Activated T-helper 1 cell treated with anti-CD3 and anti-CD28 coated beads, Interleukin-12 subunit alpha, Interleukin-12 subunit beta, Interleukin-2, Interleukin-4 antibody, amounts not matched to agents 30 ng/mL and 10 ng/mL and 1 ng/mL, durations not matched to agents 14 hours and 24 hours and 36 hours (primary cell): ENCODE data around the gene TEX26. TPM values are rescaled to one million over a fixed set of nuclear protein-coding genes. Genes with fewer than 3 reads are reported as not detected.

Source experiments
- DNase-seq: peaks from one replicate; pipeline ENCODE4 v3.0.0; 2021; ENCODE audit warnings: low spot score
- H3K27ac Mint-ChIP-seq: one replicate; pipeline ENCODE4 v1.8.0; 2021; ENCODE audit warnings: mild to moderate bottlenecking, mixed read lengths
- H3K27me3 Mint-ChIP-seq: one replicate; pipeline ENCODE4 v1.8.0; 2022; ENCODE audit warnings: mild to moderate bottlenecking, moderate library complexity, mixed read lengths; ENCODE audit not compliant: insufficient read depth
- H3K36me3 Mint-ChIP-seq: one replicate; pipeline ENCODE4 v1.8.0; 2021; ENCODE audit warnings: low read depth, mixed read lengths
- H3K4me1 Mint-ChIP-seq: one replicate; pipeline ENCODE4 v1.8.0; 2021; ENCODE audit warnings: low read depth, mixed read lengths
- H3K4me3 Mint-ChIP-seq: one replicate; pipeline ENCODE4 v1.8.0; 2021; ENCODE audit warnings: mild to moderate bottlenecking, moderate library complexity, mixed read lengths
- H3K9me3 Mint-ChIP-seq: one replicate; pipeline ENCODE4 v1.8.0; 2021; ENCODE audit warnings: mixed read lengths
- intact Hi-C: fragments of 100-400 bp; cut with micrococcal nuclease; formaldehyde crosslinking; loops from one replicate; pipeline ENCODE4 v1.15.1; 2024
- total RNA-seq: library from RNA; stranded (reverse); gene quantifications from 2 replicates; pipeline ENCODE4 v1.2.3, GENCODE V29; 2022

Gene TEX26
- not detected in 2 replicates for total RNA-seq

GRCh38 chr13:30932481-30933353, at the start of gene TEX26:
TSS of gene TEX26 (plus strand) at chr13:30932656. CDS start at chr13:30932716, 60 bp downstream.
- intact Hi-C loops: no loop called here
- Mint-ChIP-seq H3K9me3 (no peaks in the 10 kb centered on the region), H3K27me3 (peaks cover 38% of the 10 kb centered on the region), H3K36me3 (no peaks in the 10 kb centered on the region), H3K4me3 (no peak within 1 kb of the TSS), H3K27ac (no peak within 1 kb of the TSS), H3K4me1 (no peaks in the 10 kb centered on the region)
- DNase-seq: no peak

- H3K4me3 Mint-ChIP-seq: no peak overlapping the region
- intact Hi-C loops: no loop called here
- H3K27me3 Mint-ChIP-seq: peaks cover 19% of the 10 kb centered on the region
- H3K27ac Mint-ChIP-seq: no peak overlapping the region
- no peak for DNase-seq
- peaks cover 13% of the 10 kb centered on the region for H3K4me1 Mint-ChIP-seq
- H3K36me3 Mint-ChIP-seq: no peaks in the 10 kb centered on the region
- no peaks in the 10 kb centered on the region for H3K9me3 Mint-ChIP-seq
Measured at GRCh38 chr13:30882996-30883766, 49.3 kb upstream of the TEX26 start.

GRCh38 chr13:30884543-30884942, 47.9 kb upstream of the TEX26 start:
- H3K27me3 Mint-ChIP-seq: peaks cover 17% of the 10 kb centered on the region

DNA sequence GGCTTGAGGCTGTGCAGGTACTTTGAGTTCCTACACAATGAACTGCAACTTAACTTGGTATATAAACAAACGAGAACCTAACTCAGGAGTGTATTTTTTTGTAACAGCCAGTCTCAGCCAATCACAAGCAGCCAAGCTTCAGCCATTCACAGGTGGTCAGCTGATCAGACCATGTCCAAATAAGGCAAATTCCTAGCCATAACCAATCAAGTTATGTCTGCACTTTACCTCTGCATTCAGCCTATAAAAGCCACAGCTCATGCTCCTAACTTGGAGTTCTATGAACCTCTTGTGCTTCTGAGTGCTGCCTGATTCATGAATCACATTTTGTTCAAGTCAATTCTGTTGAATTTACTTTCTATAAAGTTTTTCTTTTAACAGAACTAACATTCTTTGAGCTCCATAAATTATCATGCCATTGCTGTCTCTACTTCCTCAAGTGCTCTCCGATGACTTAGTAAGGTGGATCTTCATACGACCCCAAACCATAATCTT, 43.2 kb upstream of the TEX26 start:
- Mint-ChIP-seq H3K9me3 (no peaks in the 10 kb centered on the region), H3K27ac (no peak overlapping the region), H3K27me3 (peaks cover 16% of the 10 kb centered on the region), H3K4me1 (peaks cover 11% of the 10 kb centered on the region), H3K36me3 (no peaks in the 10 kb centered on the region), H3K4me3 (no peak overlapping the region)
- intact Hi-C loops: loop anchor here (5.0 kb wide), 1 partner anchor 158 kb away; no protein-coding TSS in a partner anchor
- no peak for DNase-seq

More at GRCh38 chr13:30884543-30884942, 47.9 kb upstream of the TEX26 start:
- DNase-seq: no peak
- Mint-ChIP-seq H3K4me1 (peaks cover 13% of the 10 kb centered on the region), H3K9me3 (no peaks in the 10 kb centered on the region), H3K36me3 (no peaks in the 10 kb centered on the region), H3K4me3 (no peak overlapping the region), H3K27ac (no peak overlapping the region)
- intact Hi-C loops: no loop called here

DNA sequence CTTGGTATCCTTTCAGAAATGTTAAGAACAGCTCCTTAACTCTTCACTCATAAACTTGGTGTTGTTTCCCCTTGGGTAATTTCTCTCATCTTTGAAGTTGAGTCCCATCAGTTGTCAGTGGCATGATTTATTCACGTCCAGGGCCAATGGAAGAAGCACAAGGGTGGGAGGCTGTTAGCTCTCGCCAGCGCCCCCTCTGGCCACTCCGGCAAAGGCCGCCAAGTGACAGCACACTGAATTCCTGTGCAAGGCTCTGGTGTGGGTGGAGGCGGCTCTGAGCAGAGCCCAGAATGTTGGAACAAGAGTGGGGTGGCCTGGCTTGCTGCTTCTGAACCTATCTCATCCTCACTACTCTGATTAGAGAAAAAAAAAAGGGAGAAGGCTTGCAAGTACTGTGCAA, 39.5 kb upstream of the TEX26 start:
- no peak overlapping the region for H3K4me3 Mint-ChIP-seq
- H3K27me3 Mint-ChIP-seq: peaks cover 21% of the 10 kb centered on the region
- DNase-seq: no peak
- no peaks in the 10 kb centered on the region for H3K9me3 Mint-ChIP-seq
- H3K27ac Mint-ChIP-seq: no peak overlapping the region
- H3K36me3 Mint-ChIP-seq: no peaks in the 10 kb centered on the region
- no peaks in the 10 kb centered on the region for H3K4me1 Mint-ChIP-seq
- intact Hi-C loops: no loop called here

DNA sequence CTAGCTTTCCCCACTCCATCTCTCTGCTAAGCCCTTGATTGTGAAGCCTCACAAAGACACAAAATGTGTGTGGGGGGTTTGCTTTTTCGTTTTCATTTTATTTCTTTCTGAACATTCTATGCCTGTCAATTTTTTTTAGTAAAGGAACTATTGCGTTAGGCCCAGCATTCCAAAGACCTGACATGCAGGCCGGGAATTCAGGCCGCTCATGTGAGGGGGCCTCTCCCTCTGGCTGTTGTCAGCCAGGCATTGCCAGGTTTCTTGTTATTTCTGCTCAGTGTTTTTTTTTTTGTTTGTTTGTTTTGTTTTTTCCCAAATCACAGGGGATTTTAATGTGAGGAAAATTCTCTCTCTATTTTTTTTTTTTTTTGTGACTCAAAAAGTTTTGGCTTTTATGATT, 36.7 kb upstream of the TEX26 start:
- Mint-ChIP-seq H3K27me3 (peaks cover 22% of the 10 kb centered on the region), H3K9me3 (no peaks in the 10 kb centered on the region), H3K36me3 (no peaks in the 10 kb centered on the region), H3K4me3 (no peak overlapping the region), H3K4me1 (peaks cover 15% of the 10 kb centered on the region), H3K27ac (no peak overlapping the region)
- no peak for DNase-seq
- intact Hi-C loops: no loop called here

GRCh38 chr13:30898070-30898469, 34.4 kb upstream of the TEX26 start:
- DNase-seq: no peak
- Mint-ChIP-seq H3K4me1 (peaks cover 15% of the 10 kb centered on the region), H3K27me3 (peaks cover 21% of the 10 kb centered on the region), H3K36me3 (peaks cover 1% of the 10 kb centered on the region), H3K4me3 (no peak overlapping the region), H3K27ac (peak overlapping the region; percentile 11), H3K9me3 (no peaks in the 10 kb centered on the region)
- intact Hi-C loops: no loop called here

GRCh38 chr13:30898678-30899241, 33.7 kb upstream of the TEX26 start:
- Mint-ChIP-seq H3K4me3 (no peak overlapping the region), H3K27me3 (peaks cover 23% of the 10 kb centered on the region), H3K4me1 (peaks cover 15% of the 10 kb centered on the region), H3K36me3 (peaks cover 1% of the 10 kb centered on the region), H3K9me3 (no peaks in the 10 kb centered on the region), H3K27ac (peak overlapping the region; percentile 6)
- DNase-seq: no peak
- intact Hi-C loops: no loop called here

DNA sequence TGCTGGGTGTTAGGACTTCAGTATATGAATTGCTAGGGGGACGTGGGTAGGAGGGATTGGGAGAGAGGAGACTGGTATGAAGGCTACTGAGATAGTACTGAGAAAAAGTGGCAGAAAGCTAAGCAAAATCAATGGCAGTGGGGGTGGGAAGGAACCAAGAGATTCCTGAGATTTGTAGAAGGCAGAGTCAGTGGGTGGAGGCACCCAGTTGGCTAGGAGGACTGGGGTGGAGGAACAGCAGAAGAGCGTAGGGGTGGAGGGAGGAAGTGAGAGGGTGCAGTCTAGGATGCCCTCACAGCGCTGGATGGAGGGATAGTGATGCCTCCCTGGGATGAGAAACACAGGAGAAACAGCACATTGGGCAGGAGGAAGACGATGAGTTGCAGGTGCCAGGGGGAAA, 32.0 kb upstream of the TEX26 start:
- Mint-ChIP-seq H3K27me3 (peaks cover 37% of the 10 kb centered on the region), H3K9me3 (no peaks in the 10 kb centered on the region), H3K27ac (no peak overlapping the region), H3K36me3 (peaks cover 1% of the 10 kb centered on the region), H3K4me3 (no peak overlapping the region), H3K4me1 (peaks cover 15% of the 10 kb centered on the region)
- DNase-seq: no peak
- intact Hi-C loops: no loop called here

- H3K9me3 Mint-ChIP-seq: no peaks in the 10 kb centered on the region
- peaks cover 35% of the 10 kb centered on the region for H3K27me3 Mint-ChIP-seq
- no peak for DNase-seq
- H3K36me3 Mint-ChIP-seq: peaks cover 1% of the 10 kb centered on the region
- no peak overlapping the region for H3K4me3 Mint-ChIP-seq
- H3K27ac Mint-ChIP-seq: no peak overlapping the region
- H3K4me1 Mint-ChIP-seq: peaks cover 15% of the 10 kb centered on the region
- intact Hi-C loops: no loop called here
Measured at GRCh38 chr13:30900952-30901749, 31.3 kb upstream of the TEX26 start.

GRCh38 chr13:30904043-30904442, 28.4 kb upstream of the TEX26 start:
- intact Hi-C loops: no loop called here
- H3K27ac Mint-ChIP-seq: no peak overlapping the region
- peaks cover 51% of the 10 kb centered on the region for H3K27me3 Mint-ChIP-seq
- peaks cover 1% of the 10 kb centered on the region for H3K36me3 Mint-ChIP-seq
- peaks cover 8% of the 10 kb centered on the region for H3K4me1 Mint-ChIP-seq
- no peak overlapping the region for H3K4me3 Mint-ChIP-seq
- DNase-seq: no peak
- no peaks in the 10 kb centered on the region for H3K9me3 Mint-ChIP-seq

GRCh38 chr13:30905932-30906383, 26.5 kb upstream of the TEX26 start, which contains the start of gene MEDAG:
TSS of gene MEDAG (plus strand) at chr13:30906271. CDS start at chr13:30906516, 245 bp downstream.
- DNase-seq: no peak
- Mint-ChIP-seq H3K4me1 (no peaks in the 10 kb centered on the region), H3K27ac (no peak within 1 kb of the TSS), H3K36me3 (peaks cover 1% of the 10 kb centered on the region), H3K4me3 (no peak within 1 kb of the TSS), H3K27me3 (peaks cover 59% of the 10 kb centered on the region), H3K9me3 (no peaks in the 10 kb centered on the region)
- intact Hi-C loops: no loop called here
